VCaP (cell line): Measurements from ENCODE around the gene CDH4.

Experiments
- H3K27ac ChIP-seq: fragments of 450-650 bp; 2 replicates; pipeline ENCODE4 v1.5.1; 2017
- CTCF ChIP-seq: fragments of 450-650 bp; conservative IDR thresholded peaks from 2 replicates; pipeline ENCODE4 v1.5.1; 2017; ENCODE audit warnings: mild to moderate bottlenecking, moderate library complexity

The CDH4 gene

GRCh38 chr20:61411743-61412142 lies 159.7 kb downstream of the CDH4 start:
- TF ChIP-seq CTCF, result no peak
- no peak overlapping the region for H3K27ac ChIP-seq

DNA sequence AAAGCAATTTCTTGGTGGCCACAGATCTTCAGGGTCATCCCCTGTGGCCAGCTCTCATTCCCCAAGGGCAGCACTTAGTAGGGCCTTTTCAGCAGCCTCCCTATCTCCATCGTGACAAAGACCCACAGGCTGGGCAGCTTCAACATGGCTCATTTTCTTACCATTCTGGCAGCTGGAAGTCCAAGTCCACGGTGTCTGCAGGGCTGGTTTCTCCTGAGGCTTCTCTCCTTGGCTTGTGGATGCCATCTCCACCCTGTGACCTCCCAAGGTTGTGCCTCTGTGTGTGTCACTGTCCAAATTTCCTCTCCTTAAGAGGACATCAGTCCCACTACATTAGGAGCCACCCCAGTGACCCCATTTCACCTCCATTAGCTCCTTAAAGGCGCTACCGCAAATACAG lies 161.7 kb downstream of the CDH4 start:
- TF ChIP-seq CTCF, result no peak
- H3K27ac ChIP-seq, result no peak overlapping the region

GRCh38 chr20:61414455-61414991 lies 162.5 kb downstream of the CDH4 start:
- no peak overlapping the region for H3K27ac ChIP-seq
- no peak for TF ChIP-seq CTCF

DNA sequence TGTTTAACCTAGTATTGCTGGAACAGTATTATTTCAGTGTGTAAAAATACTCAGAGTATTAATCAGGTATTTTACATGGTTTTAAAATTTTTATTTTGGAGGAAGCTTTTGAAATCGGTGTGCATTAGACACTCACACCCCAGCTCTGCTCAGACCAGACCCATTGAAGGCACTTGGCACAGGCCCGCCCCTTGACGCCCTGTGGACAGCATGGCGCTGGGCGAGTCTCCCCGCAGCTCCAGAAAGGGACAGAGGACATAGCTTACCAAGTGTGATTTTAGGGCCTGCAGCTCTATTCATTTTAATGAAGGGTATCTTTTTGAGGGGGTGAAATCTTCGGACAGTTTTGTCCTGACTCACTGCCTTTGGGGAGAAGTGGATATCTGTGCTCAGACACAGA lies 164.5 kb downstream of the CDH4 start:
- no peak for TF ChIP-seq CTCF
- no peak overlapping the region for H3K27ac ChIP-seq

GRCh38 chr20:61417221-61417941 lies 165.3 kb downstream of the CDH4 start:
- no peak for TF ChIP-seq CTCF
- no peak overlapping the region for H3K27ac ChIP-seq

GRCh38 chr20:61419010-61419409 lies 166.9 kb downstream of the CDH4 start:
- no peak overlapping the region for H3K27ac ChIP-seq
- TF ChIP-seq CTCF, result no peak

DNA sequence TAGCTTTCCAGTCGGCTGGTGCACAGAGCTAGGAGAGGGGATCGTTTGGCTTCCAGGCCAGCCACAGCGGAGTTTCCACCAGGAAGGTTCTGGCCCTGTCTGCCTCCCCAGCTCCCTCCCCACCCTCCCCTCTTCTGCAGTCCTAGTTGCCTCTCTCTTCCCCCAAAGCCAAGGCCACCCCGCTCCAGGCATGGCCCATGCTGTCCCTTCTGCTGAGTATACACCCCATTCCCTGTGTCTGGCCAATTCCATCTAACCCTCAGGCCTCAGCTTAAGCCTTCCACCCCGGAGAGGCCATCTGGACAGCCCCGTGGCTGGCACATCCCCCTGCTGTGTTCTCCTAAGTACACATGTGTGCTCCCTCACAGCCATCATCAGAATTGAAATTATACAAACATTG lies 167.4 kb downstream of the CDH4 start:
- H3K27ac ChIP-seq, result no peak overlapping the region
- no peak for TF ChIP-seq CTCF
